Panc1 (cell line): Measurements from ENCODE around the gene AK4. TPM values are rescaled to one million over a fixed set of nuclear protein-coding genes. Genes with fewer than 3 reads are reported as not detected.

Experiments
- ATAC-seq: fragments of 200-7000 bp; cut with Tn5 transposase; 2 replicates; pipeline ENCODE4 v1.9.1; 2020; ENCODE audit warnings: mild to moderate bottlenecking, moderate library complexity
- BruUV-seq: library from RNA; stranded (reverse); fragments of 400-500 nt; replicated peaks from 2 replicates; lab custom pipeline; 2021; lab: Mats Ljungman, UMichigan
- CTCF ChIA-PET: fragments of 300-600 bp; sonication (Branson Sonifier 250); formaldehyde crosslinking; loops from one replicate; lab custom pipeline; 2022; ENCODE audit warnings: antibody characterized with exemption; lab: Charles Lee
- POLR2A ChIA-PET: fragments of 300-600 bp; sonication (Branson Sonifier 250); formaldehyde crosslinking; loops from one replicate; lab custom pipeline; 2022; ENCODE audit warnings: antibody characterized with exemption; lab: Charles Lee
- DNase-seq: peaks from one replicate; pipeline ENCODE4 v3.0.0-alpha.2; 2010; ENCODE audit warnings: low read depth, low spot score
- H3K27ac ChIP-seq: 2 replicates; pipeline ENCODE4 v1.5.1; 2011; ENCODE audit warnings: mild to moderate bottlenecking, low read length, inconsistent platforms
- H3K27me3 ChIP-seq: fragments of 200-500 bp; sonication (Bioruptor generic); 2 replicates; pipeline ENCODE4 v1.6.0; 2014; ENCODE audit warnings: low read length, inconsistent platforms; ENCODE audit not compliant: control insufficient read depth, insufficient read depth
- H3K36me3 ChIP-seq: fragments of 200-500 bp; sonication (Bioruptor generic); 2 replicates; pipeline ENCODE4 v1.5.1; 2014; ENCODE audit warnings: inconsistent platforms, mild to moderate bottlenecking, low read length, moderate library complexity; ENCODE audit not compliant: control insufficient read depth, insufficient read depth
- H3K4me1 ChIP-seq: 2 replicates; pipeline ENCODE4 v1.5.1; 2011; ENCODE audit warnings: inconsistent platforms, mild to moderate bottlenecking, low read length, moderate library complexity; ENCODE audit not compliant: control insufficient read depth, insufficient read depth
- H3K4me3 ChIP-seq, 2 experiments: 2 replicates each; pipeline ENCODE4 v1.5.1; 2011 to 2012; ENCODE audit warnings: low read depth in 2 of 2, low read length in 2 of 2, mild to moderate bottlenecking in 2 of 2, inconsistent platforms in 1 of 2, moderate library complexity in 1 of 2
- H3K9me3 ChIP-seq: fragments of 200-500 bp; sonication (Bioruptor generic); 2 replicates; pipeline ENCODE4 v1.5.1; 2014; ENCODE audit warnings: low read depth, mild to moderate bottlenecking, inconsistent platforms, low read length, moderate library complexity; ENCODE audit not compliant: control insufficient read depth, insufficient read depth
- CTCF ChIP-seq: fragments of 450-650 bp; IDR thresholded peaks from 2 replicates; pipeline ENCODE4 v1.5.1; 2017; ENCODE audit warnings: mild to moderate bottlenecking
- POLR2AphosphoS5 ChIP-seq: IDR thresholded peaks from 2 replicates; pipeline ENCODE4 v1.6.1; 2012; ENCODE audit warnings: mild to moderate bottlenecking, low read depth, low read length, moderate library complexity
- SIN3A ChIP-seq: IDR thresholded peaks from 2 replicates; pipeline ENCODE4 v1.6.1; 2012; ENCODE audit warnings: low read depth, mild to moderate bottlenecking, low read length, moderate library complexity, borderline replicate concordance; ENCODE audit not compliant: insufficient read depth
- TCF7L2 ChIP-seq: IDR thresholded peaks from 2 replicates; pipeline ENCODE4 v1.6.1; 2011; ENCODE audit warnings: mild to moderate bottlenecking, low read depth, low read length, inconsistent platforms
- in situ Hi-C: cut with HindIII; loops from 2 replicates; pipeline ENCODE4 v1.10.0; 2016; ENCODE audit warnings: low sequenced_read_pairs, low pct_unique_long_range_greater_than_20kb
- intact Hi-C: fragments of 100-400 bp; cut with micrococcal nuclease; formaldehyde crosslinking; loops from one replicate; pipeline ENCODE4 v1.10.0; 2022; ENCODE audit not compliant: unreplicated experiment
- total RNA-seq: library from RNA; stranded (reverse); gene quantifications from one replicate; pipeline ENCODE4 v1.2.1, GENCODE V29; 2021; ENCODE audit not compliant: unreplicated experiment
- TF ChIP-seq, protein P1 (sequence below), 2 experiments: IDR thresholded peaks; 2 replicates each; pipeline ENCODE4 v1.6.1; 2011 to 2012; ENCODE audit warnings: low read depth in 2 of 2, control low read depth in 1 of 2, low read length in 1 of 2, mild to moderate bottlenecking in 1 of 2, moderate library complexity in 1 of 2; ENCODE audit not compliant: insufficient read depth in 1 of 2

AK4 gene
- total RNA-seq, 1 experiment from 2014 or later, result 26.8 TPM

GRCh38 chr1:65195495-65196417, 47.8 kb downstream of the AK4 start:
- BruUV-seq, result no TSS peak
- TF ChIP-seq POLR2AphosphoS5, result no peak
- TF ChIP-seq, protein P1, sequence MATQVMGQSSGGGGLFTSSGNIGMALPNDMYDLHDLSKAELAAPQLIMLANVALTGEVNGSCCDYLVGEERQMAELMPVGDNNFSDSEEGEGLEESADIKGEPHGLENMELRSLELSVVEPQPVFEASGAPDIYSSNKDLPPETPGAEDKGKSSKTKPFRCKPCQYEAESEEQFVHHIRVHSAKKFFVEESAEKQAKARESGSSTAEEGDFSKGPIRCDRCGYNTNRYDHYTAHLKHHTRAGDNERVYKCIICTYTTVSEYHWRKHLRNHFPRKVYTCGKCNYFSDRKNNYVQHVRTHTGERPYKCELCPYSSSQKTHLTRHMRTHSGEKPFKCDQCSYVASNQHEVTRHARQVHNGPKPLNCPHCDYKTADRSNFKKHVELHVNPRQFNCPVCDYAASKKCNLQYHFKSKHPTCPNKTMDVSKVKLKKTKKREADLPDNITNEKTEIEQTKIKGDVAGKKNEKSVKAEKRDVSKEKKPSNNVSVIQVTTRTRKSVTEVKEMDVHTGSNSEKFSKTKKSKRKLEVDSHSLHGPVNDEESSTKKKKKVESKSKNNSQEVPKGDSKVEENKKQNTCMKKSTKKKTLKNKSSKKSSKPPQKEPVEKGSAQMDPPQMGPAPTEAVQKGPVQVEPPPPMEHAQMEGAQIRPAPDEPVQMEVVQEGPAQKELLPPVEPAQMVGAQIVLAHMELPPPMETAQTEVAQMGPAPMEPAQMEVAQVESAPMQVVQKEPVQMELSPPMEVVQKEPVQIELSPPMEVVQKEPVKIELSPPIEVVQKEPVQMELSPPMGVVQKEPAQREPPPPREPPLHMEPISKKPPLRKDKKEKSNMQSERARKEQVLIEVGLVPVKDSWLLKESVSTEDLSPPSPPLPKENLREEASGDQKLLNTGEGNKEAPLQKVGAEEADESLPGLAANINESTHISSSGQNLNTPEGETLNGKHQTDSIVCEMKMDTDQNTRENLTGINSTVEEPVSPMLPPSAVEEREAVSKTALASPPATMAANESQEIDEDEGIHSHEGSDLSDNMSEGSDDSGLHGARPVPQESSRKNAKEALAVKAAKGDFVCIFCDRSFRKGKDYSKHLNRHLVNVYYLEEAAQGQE (IDR thresholded peaks at IDR 0.05; ENCODE audit: insufficient read depth in 1 of 2, low read depth in 2 of 2, low read length in 1 of 2), result no peak
- no peak for TF ChIP-seq CTCF
- TF ChIP-seq TCF7L2, result no peak
- TF ChIP-seq SIN3A, result no peak
- POLR2A ChIA-PET, result interaction anchor here (0.6 kb wide), 1 partner anchor 986 kb away, joined by 3 read pairs; no protein-coding TSS in a partner anchor

DNA sequence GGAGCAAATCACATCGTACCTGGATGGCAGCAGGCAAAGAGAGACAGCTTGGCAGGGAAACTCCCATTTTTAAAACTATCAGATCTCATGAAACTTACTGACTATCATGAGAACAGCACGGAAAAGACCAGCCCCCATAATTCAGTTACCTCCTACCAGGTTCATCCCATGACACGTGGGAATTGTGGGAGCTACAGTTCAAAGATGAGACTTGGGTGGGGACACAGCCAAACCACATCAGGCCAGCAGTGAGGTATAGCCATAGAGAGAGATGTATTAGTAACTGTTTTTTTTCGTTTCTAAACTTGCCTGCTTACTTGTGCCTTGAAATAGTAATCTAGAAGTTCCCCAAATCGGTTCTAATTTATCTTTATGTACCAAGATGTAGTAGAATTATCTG, 48.9 kb downstream of the AK4 start:
- no peaks in the 10 kb centered on the region for H3K27me3 ChIP-seq
- intact Hi-C loops, result no loop called here

More at GRCh38 chr1:65195495-65196417, 47.8 kb downstream of the AK4 start:
- Histone ChIP-seq H3K9me3 (no peaks in the 10 kb centered on the region), H3K4me3 (no peak overlapping the region), H3K27ac (no peak overlapping the region), H3K27me3 (no peaks in the 10 kb centered on the region), H3K4me1 (no peaks in the 10 kb centered on the region), H3K36me3 (no peaks in the 10 kb centered on the region)
- ATAC-seq (no peak), DNase-seq (no peak)
- intact Hi-C loops, result no loop called here
- in situ Hi-C loops, result no loop called here
- CTCF ChIA-PET, result interaction anchor here (0.5 kb wide), 1 partner anchor 264 kb away, joined by 10 read pairs; no protein-coding TSS in a partner anchor

More for the DNA sequence above, 48.9 kb downstream of the AK4 start:
- BruUV-seq, result no TSS peak
- in situ Hi-C loops, result no loop called here
- no peaks in the 10 kb centered on the region for H3K4me1 ChIP-seq
- H3K4me3 ChIP-seq, result no peak overlapping the region
- ChIA-PET CTCF (no interaction called here), POLR2A (no interaction called here)
- no peak for DNase-seq
- TF ChIP-seq, protein P1 (IDR thresholded peaks at IDR 0.05; ENCODE audit: insufficient read depth in 1 of 2, low read depth in 2 of 2, low read length in 1 of 2), result no peak
- no peak for TF ChIP-seq SIN3A
- TF ChIP-seq CTCF, result no peak
- no peak for TF ChIP-seq TCF7L2
- no peak for TF ChIP-seq POLR2AphosphoS5
- no peaks in the 10 kb centered on the region for H3K36me3 ChIP-seq
- H3K27ac ChIP-seq, result no peak overlapping the region
- no peaks in the 10 kb centered on the region for H3K9me3 ChIP-seq
- no peak for ATAC-seq
